MCF 10A (cell line): Measurements from ENCODE around the gene PFDN5. TPM values are rescaled to one million over a fixed set of nuclear protein-coding genes. Genes with fewer than 3 reads are reported as not detected.

ENCODE experiments used
- BruUV-seq: library from RNA; stranded (reverse); fragments of 400-500 nt; replicated peaks from 2 replicates; lab custom pipeline; 2021; lab: Mats Ljungman, UMichigan
- CTCF ChIA-PET: fragments of 300-600 bp; sonication (Branson Sonifier 250); formaldehyde crosslinking; extraction: SDS; loops from one replicate; lab custom pipeline; 2021; ENCODE audit warnings: antibody characterized with exemption, inconsistent platforms; lab: Yijun Ruan, JAX
- POLR2A ChIA-PET: fragments of 300-600, 350-650 bp; sonication (Branson Sonifier 250); formaldehyde crosslinking; extraction: SDS; loops from one replicate; lab custom pipeline; 2020; ENCODE audit warnings: antibody characterized with exemption, inconsistent platforms; lab: Yijun Ruan, JAX
- DNase-seq: peaks from one replicate; pipeline ENCODE4 v3.0.0-alpha.2; 2018; ENCODE audit not compliant: unreplicated experiment
- H3K27ac Mint-ChIP-seq: one replicate; pipeline ENCODE4 v1.8.0; 2022; ENCODE audit warnings: mild to moderate bottlenecking, low read depth, mixed read lengths; ENCODE audit not compliant: unreplicated experiment
- H3K27me3 Mint-ChIP-seq: one replicate; pipeline ENCODE4 v1.8.0; 2022; ENCODE audit warnings: mixed read lengths; ENCODE audit not compliant: insufficient read depth, unreplicated experiment
- H3K36me3 Mint-ChIP-seq: one replicate; pipeline ENCODE4 v1.8.0; 2022; ENCODE audit warnings: mild to moderate bottlenecking, moderate library complexity, mixed read lengths; ENCODE audit not compliant: insufficient read depth, unreplicated experiment
- H3K4me1 Mint-ChIP-seq: one replicate; pipeline ENCODE4 v1.8.0; 2022; ENCODE audit warnings: mixed read lengths; ENCODE audit not compliant: insufficient read depth, unreplicated experiment
- H3K4me3 Mint-ChIP-seq: one replicate; pipeline ENCODE4 v1.8.0; 2022; ENCODE audit warnings: mild to moderate bottlenecking, moderate library complexity, mixed read lengths; ENCODE audit not compliant: unreplicated experiment
- H3K9me3 Mint-ChIP-seq: one replicate; pipeline ENCODE4 v1.8.0; 2022; ENCODE audit warnings: mixed read lengths; ENCODE audit not compliant: unreplicated experiment
- intact Hi-C: fragments of 100-400 bp; cut with micrococcal nuclease; formaldehyde crosslinking; loops from 2 replicates; pipeline ENCODE4 v1.14.1; 2022
- total RNA-seq: library from RNA; stranded (reverse); gene quantifications from 2 replicates; pipeline ENCODE4 v1.2.3, GENCODE V29; 2022
- TF ChIP-seq, protein P1 (sequence below): fragments of 200-600 bp; IDR thresholded peaks from one replicate; pipeline ENCODE4 v1.8.0; 2022; ENCODE audit warnings: antibody characterized with exemption, mild to moderate bottlenecking; ENCODE audit not compliant: unreplicated experiment

PFDN5 gene
- total RNA-seq, 1 experiment from 2014 or later = 205 TPM

DNA sequence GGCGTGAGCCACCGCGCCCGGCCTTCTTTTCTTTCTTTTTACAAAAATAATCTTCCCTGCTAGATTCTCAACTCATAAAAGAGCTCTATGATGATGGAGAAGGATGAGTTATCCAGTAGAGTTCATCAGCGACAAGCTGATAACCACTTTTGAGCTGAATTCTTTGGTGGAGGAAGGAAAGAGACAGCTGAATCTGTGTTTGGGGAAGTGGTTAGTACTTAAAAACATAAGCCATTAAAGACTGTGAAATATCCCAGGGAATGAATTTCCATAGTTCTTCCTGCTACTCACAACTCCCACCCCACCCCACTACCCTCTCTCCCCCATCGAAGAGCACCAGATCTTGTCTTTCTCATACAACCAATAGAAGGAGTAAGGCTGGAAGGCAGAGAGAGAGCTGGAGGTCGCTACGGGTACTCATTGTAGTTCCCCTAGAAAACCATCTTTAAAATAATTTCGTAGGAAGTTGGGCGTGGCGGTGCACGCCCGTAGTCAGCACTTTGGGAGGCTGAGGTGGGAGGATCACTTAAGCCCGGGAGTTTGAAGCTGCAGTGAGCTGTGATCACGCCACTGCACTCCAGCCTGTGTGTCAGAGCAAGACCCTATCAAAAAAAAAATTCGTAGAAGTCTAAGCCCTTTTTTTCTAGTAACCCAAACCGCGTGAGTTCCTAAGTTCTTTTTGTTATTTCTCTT is 27.9 kb upstream of the PFDN5 start:
- no TSS peak for BruUV-seq
- Mint-ChIP-seq H3K4me1 (peaks cover 15% of the 10 kb centered on the region), H3K27ac (peak overlapping the region; percentile 76), H3K4me3 (peak overlapping the region; percentile 90), H3K36me3 (no peaks in the 10 kb centered on the region), H3K27me3 (no peaks in the 10 kb centered on the region), H3K9me3 (no peaks in the 10 kb centered on the region)
- TF ChIP-seq, protein P1, sequence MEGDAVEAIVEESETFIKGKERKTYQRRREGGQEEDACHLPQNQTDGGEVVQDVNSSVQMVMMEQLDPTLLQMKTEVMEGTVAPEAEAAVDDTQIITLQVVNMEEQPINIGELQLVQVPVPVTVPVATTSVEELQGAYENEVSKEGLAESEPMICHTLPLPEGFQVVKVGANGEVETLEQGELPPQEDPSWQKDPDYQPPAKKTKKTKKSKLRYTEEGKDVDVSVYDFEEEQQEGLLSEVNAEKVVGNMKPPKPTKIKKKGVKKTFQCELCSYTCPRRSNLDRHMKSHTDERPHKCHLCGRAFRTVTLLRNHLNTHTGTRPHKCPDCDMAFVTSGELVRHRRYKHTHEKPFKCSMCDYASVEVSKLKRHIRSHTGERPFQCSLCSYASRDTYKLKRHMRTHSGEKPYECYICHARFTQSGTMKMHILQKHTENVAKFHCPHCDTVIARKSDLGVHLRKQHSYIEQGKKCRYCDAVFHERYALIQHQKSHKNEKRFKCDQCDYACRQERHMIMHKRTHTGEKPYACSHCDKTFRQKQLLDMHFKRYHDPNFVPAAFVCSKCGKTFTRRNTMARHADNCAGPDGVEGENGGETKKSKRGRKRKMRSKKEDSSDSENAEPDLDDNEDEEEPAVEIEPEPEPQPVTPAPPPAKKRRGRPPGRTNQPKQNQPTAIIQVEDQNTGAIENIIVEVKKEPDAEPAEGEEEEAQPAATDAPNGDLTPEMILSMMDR = no peak
- ChIA-PET CTCF (interaction anchor here (0.6 to 6.6 kb wide), 12 partner anchors 15 to 959 kb away, joined by 3 to 42 read pairs (median 4); partner anchors contain the start of gene MYG1), POLR2A (interaction anchor here (0.6 to 3.9 kb wide), 17 partner anchors 11 to 260 kb away, joined by 3 to 20 read pairs (median 4); partner anchors contain the start of genes CSAD, MYG1, PFDN5 and SPRYD3)
- intact Hi-C loops = loop anchor here (5.0 kb wide), 1 partner anchor 55 kb away; no protein-coding TSS in a partner anchor
- DNase-seq = no peak

DNA sequence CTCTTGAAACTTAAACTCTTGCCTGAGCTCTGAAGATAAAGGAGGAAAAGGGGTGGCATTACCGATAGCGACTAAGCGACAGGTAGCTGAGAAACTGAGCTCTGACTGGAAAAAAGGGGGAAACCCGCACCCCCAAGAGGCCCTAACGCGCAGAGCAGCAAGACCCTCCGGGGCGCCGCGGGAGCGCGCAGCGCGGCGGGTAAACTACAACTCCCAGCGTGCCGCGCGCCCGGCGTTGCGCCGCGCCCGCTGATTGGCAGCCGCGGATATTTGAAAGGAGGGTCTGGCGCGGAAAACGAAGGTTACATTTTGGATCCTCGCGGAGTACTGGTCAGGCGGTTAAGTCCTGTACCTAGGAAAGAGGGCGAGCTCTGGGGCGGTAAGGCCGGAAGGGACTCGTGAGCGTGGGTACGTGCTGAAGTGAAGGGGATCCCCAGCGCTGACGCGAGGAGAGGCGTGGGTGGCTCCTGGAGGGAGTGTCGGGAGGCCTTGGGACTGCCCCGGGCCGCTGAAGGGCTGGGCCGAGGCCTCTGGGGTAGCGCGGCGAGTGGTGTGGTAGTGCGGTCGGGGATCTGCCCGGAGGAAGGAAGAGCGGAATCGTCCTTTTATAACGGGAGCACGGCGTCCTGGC is 27.2 kb upstream of the PFDN5 start, which contains the start of gene ESPL1:
Gene ESPL1 (plus strand): TSS at position 301 of the 631 bp plus-strand sequence. CDS start 468 bp downstream, outside the sequence.
- H3K4me1 Mint-ChIP-seq = peaks cover 15% of the 10 kb centered on the region
- TF ChIP-seq, protein P1 = no peak
- peak within 1 kb of the TSS; percentile 90 for H3K4me3 Mint-ChIP-seq
- POLR2A ChIA-PET = interaction anchor here (0.6 to 3.9 kb wide), 16 partner anchors 12 to 261 kb away, joined by 3 to 20 read pairs (median 4); partner anchors contain the start of genes CSAD, MYG1, PFDN5 and SPRYD3
- H3K27ac Mint-ChIP-seq = peak within 1 kb of the TSS; percentile 76
- no peaks in the 10 kb centered on the region for H3K9me3 Mint-ChIP-seq
- no peaks in the 10 kb centered on the region for H3K27me3 Mint-ChIP-seq
- intact Hi-C loops = loop anchor here (5.0 kb wide), 1 partner anchor 56 kb away; no protein-coding TSS in a partner anchor
- peak; percentile 71 for DNase-seq
- CTCF ChIA-PET = interaction anchor here (0.6 to 6.6 kb wide), 11 partner anchors 15 to 108 kb away, joined by 3 to 42 read pairs (median 4); partner anchors contain the start of gene MYG1
- no TSS peak for BruUV-seq
- no peaks in the 10 kb centered on the region for H3K36me3 Mint-ChIP-seq

DNA sequence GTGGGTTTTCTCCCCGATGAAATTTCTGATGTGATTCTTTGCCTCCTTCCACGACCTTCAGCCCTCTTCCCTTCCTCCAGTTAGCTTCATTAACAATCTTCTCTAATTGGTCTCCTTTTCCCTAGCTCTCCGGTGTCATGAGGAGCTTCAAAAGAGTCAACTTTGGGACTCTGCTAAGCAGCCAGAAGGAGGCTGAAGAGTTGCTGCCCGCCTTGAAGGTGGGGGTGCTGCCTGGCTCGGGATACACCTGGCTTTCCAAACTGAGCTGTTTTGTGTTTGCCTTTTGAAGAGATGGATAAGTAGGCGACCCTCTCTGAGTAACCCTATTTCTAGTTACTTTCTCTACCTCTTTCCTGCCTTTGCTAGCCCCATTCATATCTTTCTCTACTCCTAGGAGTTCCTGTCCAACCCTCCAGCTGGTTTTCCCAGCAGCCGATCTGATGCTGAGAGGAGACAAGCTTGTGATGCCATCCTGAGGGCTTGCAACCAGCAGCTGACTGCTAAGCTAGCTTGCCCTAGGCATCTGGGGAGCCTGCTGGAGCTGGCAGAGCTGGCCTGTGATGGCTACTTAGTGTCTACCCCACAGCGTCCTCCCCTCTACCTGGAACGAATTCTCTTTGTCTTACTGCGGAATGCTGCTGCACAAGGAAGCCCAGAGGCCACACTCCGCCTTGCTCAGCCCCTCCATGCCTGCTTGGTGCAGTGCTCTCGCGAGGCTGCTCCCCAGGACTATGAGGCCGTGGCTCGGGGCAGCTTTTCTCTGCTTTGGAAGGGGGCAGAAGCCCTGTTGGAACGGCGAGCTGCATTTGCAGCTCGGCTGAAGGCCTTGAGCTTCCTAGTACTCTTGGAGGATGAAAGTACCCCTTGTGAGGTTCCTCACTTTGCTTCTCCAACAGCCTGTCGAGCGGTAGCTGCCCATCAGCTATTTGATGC is 26.4 kb upstream of the PFDN5 start:
- DNase-seq = peak; percentile 12
- Mint-ChIP-seq H3K4me3 (peak overlapping the region; percentile 90), H3K36me3 (no peaks in the 10 kb centered on the region), H3K27me3 (no peaks in the 10 kb centered on the region), H3K4me1 (peaks cover 15% of the 10 kb centered on the region), H3K9me3 (no peaks in the 10 kb centered on the region), H3K27ac (peak overlapping the region; percentile 76)
- POLR2A ChIA-PET = interaction anchor here (0.9 to 3.9 kb wide), 11 partner anchors 15 to 190 kb away, joined by 3 to 20 read pairs (median 6); partner anchors contain the start of genes CSAD, MYG1, PFDN5 and SPRYD3
- CTCF ChIA-PET = interaction anchor here (0.6 to 6.6 kb wide), 16 partner anchors 9 to 1219 kb away, joined by 3 to 42 read pairs (median 4); partner anchors contain the start of gene SP1
- TF ChIP-seq, protein P1 = no peak
- intact Hi-C loops = loop anchor here (5.0 kb wide), 1 partner anchor 57 kb away; no protein-coding TSS in a partner anchor
- BruUV-seq = TSS peak; percentile 76
